ENCODE data around the gene NEK6. TPM values are rescaled to one million over a fixed set of nuclear protein-coding genes. Genes with fewer than 3 reads are reported as not detected.

Gene NEK6
- total RNA-seq, 1 donor from 2014 or later, result 24.4 TPM

DNA sequence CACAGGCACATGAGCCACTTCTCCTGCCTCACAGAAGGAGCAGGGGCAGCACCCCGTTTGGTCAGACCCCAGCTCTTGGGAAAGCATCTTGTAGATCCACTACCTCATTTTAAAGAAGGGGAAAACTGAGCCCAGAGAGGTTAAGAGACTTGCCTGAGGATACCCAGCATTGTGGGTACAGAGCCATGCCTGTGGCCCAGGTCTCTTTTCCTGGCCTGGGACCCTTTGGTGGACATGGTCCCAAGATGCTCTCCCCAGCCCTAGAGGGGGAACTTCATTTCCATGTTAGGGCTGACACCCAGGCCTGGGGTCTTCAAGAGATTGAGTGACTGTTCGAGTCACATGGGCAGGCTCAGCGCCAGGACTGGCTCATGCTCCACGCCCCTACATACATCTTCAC, 64.2 kb downstream of the NEK6 start:
- H3K27me3 Mint-ChIP-seq, result no peaks in the 10 kb centered on the region
- TF ChIP-seq, protein P1, sequence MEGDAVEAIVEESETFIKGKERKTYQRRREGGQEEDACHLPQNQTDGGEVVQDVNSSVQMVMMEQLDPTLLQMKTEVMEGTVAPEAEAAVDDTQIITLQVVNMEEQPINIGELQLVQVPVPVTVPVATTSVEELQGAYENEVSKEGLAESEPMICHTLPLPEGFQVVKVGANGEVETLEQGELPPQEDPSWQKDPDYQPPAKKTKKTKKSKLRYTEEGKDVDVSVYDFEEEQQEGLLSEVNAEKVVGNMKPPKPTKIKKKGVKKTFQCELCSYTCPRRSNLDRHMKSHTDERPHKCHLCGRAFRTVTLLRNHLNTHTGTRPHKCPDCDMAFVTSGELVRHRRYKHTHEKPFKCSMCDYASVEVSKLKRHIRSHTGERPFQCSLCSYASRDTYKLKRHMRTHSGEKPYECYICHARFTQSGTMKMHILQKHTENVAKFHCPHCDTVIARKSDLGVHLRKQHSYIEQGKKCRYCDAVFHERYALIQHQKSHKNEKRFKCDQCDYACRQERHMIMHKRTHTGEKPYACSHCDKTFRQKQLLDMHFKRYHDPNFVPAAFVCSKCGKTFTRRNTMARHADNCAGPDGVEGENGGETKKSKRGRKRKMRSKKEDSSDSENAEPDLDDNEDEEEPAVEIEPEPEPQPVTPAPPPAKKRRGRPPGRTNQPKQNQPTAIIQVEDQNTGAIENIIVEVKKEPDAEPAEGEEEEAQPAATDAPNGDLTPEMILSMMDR (IDR thresholded peaks at IDR 0.05; ENCODE audit: unreplicated experiment), result no peak
- peaks cover 10% of the 10 kb centered on the region for H3K36me3 Mint-ChIP-seq (ENCODE audit: insufficient read depth)
- no peak overlapping the region for H3K27ac Mint-ChIP-seq
- H3K4me1 Mint-ChIP-seq (ENCODE audit: low read depth), result no peaks in the 10 kb centered on the region
- H3K9me3 Mint-ChIP-seq (ENCODE audit: low read depth), result peaks cover 6% of the 10 kb centered on the region
- DNase-seq (ENCODE audit: low spot score, unreplicated experiment), result no peak
- H3K4me3 Mint-ChIP-seq (ENCODE audit: low read depth), result no peak overlapping the region

GRCh38 chr9:124322618-124323432, 65.1 kb downstream of the NEK6 start:
- Mint-ChIP-seq H3K27ac (no peak overlapping the region), H3K9me3 (ENCODE audit: low read depth) (peaks cover 6% of the 10 kb centered on the region), H3K4me1 (ENCODE audit: low read depth) (no peaks in the 10 kb centered on the region), H3K36me3 (ENCODE audit: insufficient read depth) (peaks cover 6% of the 10 kb centered on the region), H3K4me3 (ENCODE audit: low read depth) (no peak overlapping the region), H3K27me3 (no peaks in the 10 kb centered on the region)
- no peak for DNase-seq (ENCODE audit: low spot score, unreplicated experiment)
- TF ChIP-seq, protein P1 (IDR thresholded peaks at IDR 0.05; ENCODE audit: unreplicated experiment), result no peak

DNA sequence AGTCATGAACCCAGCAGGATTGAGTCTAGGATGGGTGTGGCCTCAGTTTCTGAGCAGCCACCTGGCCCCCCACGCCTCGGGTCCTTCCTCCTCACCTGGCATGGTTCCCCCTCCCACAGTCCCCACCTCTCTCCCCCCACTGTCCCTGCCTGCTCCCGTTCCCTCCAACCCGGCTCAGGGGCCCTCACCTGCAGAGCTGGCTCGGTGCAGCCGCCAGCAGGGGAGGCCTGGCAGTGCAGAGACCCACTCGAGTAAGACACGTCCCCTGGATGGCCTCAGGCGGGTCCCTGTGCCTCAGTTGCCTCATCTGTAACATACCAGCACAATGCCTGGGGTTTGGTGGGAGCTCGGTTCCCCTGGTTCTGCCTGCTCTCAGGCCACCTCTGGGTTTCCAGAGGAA, 66.2 kb downstream of the NEK6 start:
- TF ChIP-seq, protein P1 (IDR thresholded peaks at IDR 0.05; ENCODE audit: unreplicated experiment), result no peak
- Mint-ChIP-seq H3K9me3 (ENCODE audit: low read depth) (peaks cover 6% of the 10 kb centered on the region), H3K4me1 (ENCODE audit: low read depth) (no peaks in the 10 kb centered on the region), H3K36me3 (ENCODE audit: insufficient read depth) (peaks cover 6% of the 10 kb centered on the region), H3K4me3 (ENCODE audit: low read depth) (no peak overlapping the region), H3K27ac (no peak overlapping the region), H3K27me3 (no peaks in the 10 kb centered on the region)
- no peak for DNase-seq (ENCODE audit: low spot score, unreplicated experiment)

DNA sequence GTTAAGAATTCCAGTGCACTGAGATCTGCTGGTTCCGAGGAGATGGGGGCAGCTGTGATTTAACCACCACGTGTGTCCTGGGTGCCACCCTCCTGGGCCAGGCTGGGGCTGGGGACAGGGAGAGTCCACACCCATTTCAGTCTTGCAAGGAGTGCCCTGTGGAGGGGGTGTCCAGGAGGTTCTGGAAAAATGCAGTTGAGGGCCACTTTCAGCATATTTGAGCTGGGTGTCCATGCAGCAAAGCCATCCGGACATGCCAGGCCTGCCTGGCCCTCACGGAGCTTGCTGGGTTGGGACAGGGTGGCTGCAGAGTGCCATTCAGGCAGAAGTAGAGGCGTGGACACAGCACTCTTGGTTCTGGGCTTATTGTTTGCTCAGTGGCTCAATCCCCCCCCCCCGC, 68.1 kb downstream of the NEK6 start:
- no peaks in the 10 kb centered on the region for H3K4me1 Mint-ChIP-seq (ENCODE audit: low read depth)

DNA sequence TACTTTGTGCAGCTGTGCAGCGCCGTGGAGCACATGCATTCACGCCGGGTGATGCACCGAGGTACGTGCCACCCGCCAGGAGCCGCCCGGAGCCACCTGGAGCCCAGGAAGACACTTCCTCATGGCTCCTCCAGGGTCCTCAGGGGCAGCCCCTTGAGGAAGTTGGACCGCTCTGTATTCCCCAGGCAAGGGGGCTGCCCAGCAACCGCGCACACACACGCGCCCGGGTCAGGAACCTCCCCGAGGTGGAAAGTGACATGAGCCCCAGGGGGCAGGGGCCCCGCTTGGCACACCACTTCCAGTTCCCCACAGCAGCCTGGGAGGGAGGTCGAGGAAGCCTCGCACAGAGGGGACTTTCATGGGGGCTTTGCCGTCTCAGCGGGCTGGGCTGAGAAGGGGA, 68.6 kb downstream of the NEK6 start:
- Mint-ChIP-seq H3K27ac (no peak overlapping the region), H3K4me3 (ENCODE audit: low read depth) (no peak overlapping the region), H3K36me3 (ENCODE audit: insufficient read depth) (no peaks in the 10 kb centered on the region), H3K9me3 (ENCODE audit: low read depth) (no peaks in the 10 kb centered on the region), H3K27me3 (no peaks in the 10 kb centered on the region), H3K4me1 (ENCODE audit: low read depth) (no peaks in the 10 kb centered on the region)
- TF ChIP-seq, protein P1 (IDR thresholded peaks at IDR 0.05; ENCODE audit: unreplicated experiment), result no peak
- DNase-seq (ENCODE audit: low spot score, unreplicated experiment), result no peak

More for the DNA sequence above, 68.1 kb downstream of the NEK6 start:
- DNase-seq (ENCODE audit: low spot score, unreplicated experiment), result no peak
- Mint-ChIP-seq H3K36me3 (ENCODE audit: insufficient read depth) (no peaks in the 10 kb centered on the region), H3K4me3 (ENCODE audit: low read depth) (no peak overlapping the region), H3K27ac (no peak overlapping the region), H3K9me3 (ENCODE audit: low read depth) (no peaks in the 10 kb centered on the region), H3K27me3 (no peaks in the 10 kb centered on the region)
- TF ChIP-seq, protein P1 (IDR thresholded peaks at IDR 0.05; ENCODE audit: unreplicated experiment), result no peak

All from progenitor cell of endocrine pancreas (in vitro differentiated cells).